Ascending aorta (tissue), 2 donors: ENCODE measurements around the gene CPNE7. TPM values are rescaled to one million over a fixed set of nuclear protein-coding genes. Genes with fewer than 3 reads are reported as not detected.

ENCODE experiments used
- DNase-seq, 2 donors: peaks; one replicate each; pipeline ENCODE4 v3.0.0-alpha.2; 2019; ENCODE audit warnings: low spot score in 2 of 2
- H3K27ac ChIP-seq, 2 donors: fragments of 200-600 bp; sonication (generic); one replicate each; pipeline ENCODE4 v1.5.1; 2016 to 2017; ENCODE audit warnings: mild to moderate bottlenecking in 1 of 2
- H3K27me3 ChIP-seq: fragments of 200-600 bp; sonication (generic); one replicate; pipeline ENCODE4 v1.5.1; 2017
- H3K36me3 ChIP-seq, 2 donors: fragments of 200-600 bp; sonication (generic); one replicate each; pipeline ENCODE4 v1.5.1; 2016
- H3K4me1 ChIP-seq, 2 donors: fragments of 200-600 bp; sonication (generic); one replicate each; pipeline ENCODE4 v1.5.1; 2016 to 2017; ENCODE audit warnings: mild to moderate bottlenecking in 1 of 2
- H3K4me3 ChIP-seq, 2 donors: fragments of 200-600 bp; sonication (generic); one replicate each; pipeline ENCODE4 v1.5.1; 2016 to 2017; ENCODE audit warnings: mild to moderate bottlenecking in 1 of 2
- H3K9me3 ChIP-seq, 2 donors: fragments of 200-600 bp; sonication (generic); one replicate each; pipeline ENCODE4 v1.5.1; 2016
- intact Hi-C: fragments of 100-400 bp; cut with DNase I; formaldehyde crosslinking; loops from one replicate; pipeline ENCODE4 v1.15.1; 2023
- total RNA-seq: library from RNA; depleted of rRNA; stranded (reverse); fragments of >200 nt; gene quantifications from one replicate; pipeline ENCODE4 v1.1.0, GENCODE V29; 2016
- TF ChIP-seq, protein P1 (sequence below), 3 experiments: fragments of 200-600 bp in 2 of 3; fragments of 450-650 bp in 1 of 3; sonication (generic) in 2 of 3; IDR thresholded peaks; one replicate each; pipeline ENCODE4 v1.5.1; 2016 to 2019; ENCODE audit warnings: antibody characterized with exemption in 3 of 3, mild to moderate bottlenecking in 1 of 3, moderate library complexity in 1 of 3

Gene CPNE7
- total RNA-seq, 1 donor from 2014 or later = not detected

DNA sequence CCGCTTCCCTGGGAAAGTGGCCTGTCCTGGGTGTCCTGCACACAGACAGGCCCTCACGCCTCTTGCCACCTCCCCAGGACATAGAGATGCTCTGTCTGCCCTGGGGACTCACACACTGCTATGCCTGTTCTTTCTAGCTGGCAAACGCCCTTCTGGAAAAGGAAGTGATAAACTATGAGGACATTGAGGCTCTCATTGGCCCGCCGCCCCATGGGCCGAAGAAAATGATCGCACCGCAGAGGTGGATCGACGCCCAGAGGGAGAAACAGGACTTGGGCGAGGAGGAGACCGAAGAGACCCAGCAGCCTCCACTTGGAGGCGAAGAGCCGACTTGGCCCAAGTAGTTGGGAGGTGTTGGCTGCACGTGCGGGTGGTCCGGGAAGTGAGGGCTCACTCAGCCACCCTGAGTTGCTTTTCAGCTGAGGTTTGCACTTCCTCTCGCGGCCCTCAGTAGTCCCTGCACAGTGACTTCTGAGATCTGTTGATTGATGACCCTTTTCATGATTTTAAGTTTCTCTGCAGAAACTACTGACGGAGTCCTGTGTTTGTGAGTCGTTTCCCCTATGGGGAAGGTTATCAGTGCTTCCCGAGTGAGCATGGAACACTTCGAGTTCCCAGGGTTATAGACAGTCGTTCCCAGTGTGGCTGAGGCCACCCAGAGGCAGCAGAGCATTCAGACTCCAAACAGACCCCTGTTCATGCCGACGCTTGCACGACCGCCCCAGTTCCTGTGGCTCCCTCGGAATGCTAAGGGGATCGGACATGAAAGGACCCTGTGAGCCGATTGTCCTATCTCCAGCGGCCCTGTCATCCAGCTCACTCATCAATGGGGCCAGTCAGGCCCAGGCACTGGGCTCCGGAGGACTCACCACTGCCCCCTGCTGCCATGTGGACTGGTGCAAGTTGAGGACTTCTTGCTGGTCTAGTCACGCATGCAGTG, 18.5 kb upstream of the CPNE7 start:
- no peak overlapping the region for H3K27ac ChIP-seq
- peak in 1 of 2 donors; percentile 81 for DNase-seq
- no peaks in the 10 kb centered on the region for H3K27me3 ChIP-seq
- H3K9me3 ChIP-seq = no peaks in the 10 kb centered on the region
- peaks cover 9 to 11% of the 10 kb centered on the region in 2 donors for H3K4me1 ChIP-seq
- intact Hi-C loops = loop anchor here (5.0 kb wide), 2 partner anchors 50 to 225 kb away; partner anchors contain the start of gene SPG7
- H3K36me3 ChIP-seq = peaks cover 49 to 50% of the 10 kb centered on the region in 2 donors
- TF ChIP-seq, protein P1, sequence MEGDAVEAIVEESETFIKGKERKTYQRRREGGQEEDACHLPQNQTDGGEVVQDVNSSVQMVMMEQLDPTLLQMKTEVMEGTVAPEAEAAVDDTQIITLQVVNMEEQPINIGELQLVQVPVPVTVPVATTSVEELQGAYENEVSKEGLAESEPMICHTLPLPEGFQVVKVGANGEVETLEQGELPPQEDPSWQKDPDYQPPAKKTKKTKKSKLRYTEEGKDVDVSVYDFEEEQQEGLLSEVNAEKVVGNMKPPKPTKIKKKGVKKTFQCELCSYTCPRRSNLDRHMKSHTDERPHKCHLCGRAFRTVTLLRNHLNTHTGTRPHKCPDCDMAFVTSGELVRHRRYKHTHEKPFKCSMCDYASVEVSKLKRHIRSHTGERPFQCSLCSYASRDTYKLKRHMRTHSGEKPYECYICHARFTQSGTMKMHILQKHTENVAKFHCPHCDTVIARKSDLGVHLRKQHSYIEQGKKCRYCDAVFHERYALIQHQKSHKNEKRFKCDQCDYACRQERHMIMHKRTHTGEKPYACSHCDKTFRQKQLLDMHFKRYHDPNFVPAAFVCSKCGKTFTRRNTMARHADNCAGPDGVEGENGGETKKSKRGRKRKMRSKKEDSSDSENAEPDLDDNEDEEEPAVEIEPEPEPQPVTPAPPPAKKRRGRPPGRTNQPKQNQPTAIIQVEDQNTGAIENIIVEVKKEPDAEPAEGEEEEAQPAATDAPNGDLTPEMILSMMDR (IDR thresholded peaks at IDR 0.05) = peak; percentile 34 to 64 (median 59)
- no peak overlapping the region for H3K4me3 ChIP-seq

- TF ChIP-seq, protein P1 (IDR thresholded peaks at IDR 0.05) = no peak
- no peaks in the 10 kb centered on the region for H3K9me3 ChIP-seq
- DNase-seq = no peak
- peaks cover 11 to 13% of the 10 kb centered on the region in 2 donors for H3K4me1 ChIP-seq
- H3K27me3 ChIP-seq = no peaks in the 10 kb centered on the region
- H3K27ac ChIP-seq = no peak overlapping the region
- intact Hi-C loops = loop anchor here (5.0 kb wide), 2 partner anchors 51 to 226 kb away; partner anchors contain the start of gene SPG7
- H3K36me3 ChIP-seq = peaks cover 50% of the 10 kb centered on the region in 2 donors
- no peak overlapping the region for H3K4me3 ChIP-seq
Measured at GRCh38 chr16:89557690-89558490, 17.7 kb upstream of the CPNE7 start.

DNA sequence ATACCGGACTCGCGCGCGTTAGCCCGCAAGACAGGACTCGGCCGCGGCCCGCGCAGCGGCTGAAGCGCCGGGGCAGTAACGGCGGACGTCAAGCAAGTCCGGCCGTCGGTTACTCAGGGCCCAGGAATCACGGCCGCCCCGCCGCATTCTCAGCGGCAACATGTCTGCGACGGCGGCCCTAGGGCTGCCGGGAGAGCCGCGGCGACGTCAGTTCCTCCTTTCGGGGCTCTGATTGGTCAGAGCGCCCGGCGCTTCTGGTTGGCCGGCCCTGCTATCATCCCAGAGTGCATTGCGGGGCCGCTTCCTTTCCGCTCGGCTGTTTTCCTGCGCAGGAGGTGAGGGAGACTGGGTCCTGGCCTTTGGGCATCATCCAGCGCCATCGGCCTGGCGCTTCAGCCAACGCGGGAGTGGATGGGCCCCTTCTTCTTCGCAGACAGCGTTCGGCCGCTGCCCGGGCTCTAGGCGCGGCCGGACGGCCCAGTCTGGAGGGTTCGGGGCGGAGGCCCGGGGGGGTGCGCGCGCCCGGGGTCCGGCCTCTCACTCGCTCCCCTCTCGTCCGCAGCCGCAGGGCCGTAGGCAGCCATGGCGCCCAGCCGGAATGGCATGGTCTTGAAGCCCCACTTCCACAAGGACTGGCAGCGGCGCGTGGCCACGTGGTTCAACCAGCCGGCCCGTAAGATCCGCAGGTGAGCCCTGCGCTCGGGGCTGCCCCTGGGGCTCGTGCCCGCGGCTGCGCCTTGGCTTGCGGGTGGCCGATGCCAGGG, 15.0 kb upstream of the CPNE7 start, which contains the start of gene RPL13:
TSS of gene RPL13 (plus strand) at position 305 of the 764 bp plus-strand sequence. CDS start at position 583, 278 bp downstream.
- intact Hi-C loops = loop anchor here (1.0 to 2.0 kb wide), 3 partner anchors 70 to 319 kb away; partner anchors contain the start of genes ANKRD11, CHMP1A and SPATA33
- H3K4me1 ChIP-seq = peaks cover 17% of the 10 kb centered on the region in 2 donors
- TF ChIP-seq, protein P1 (IDR thresholded peaks at IDR 0.05) = no peak

DNA sequence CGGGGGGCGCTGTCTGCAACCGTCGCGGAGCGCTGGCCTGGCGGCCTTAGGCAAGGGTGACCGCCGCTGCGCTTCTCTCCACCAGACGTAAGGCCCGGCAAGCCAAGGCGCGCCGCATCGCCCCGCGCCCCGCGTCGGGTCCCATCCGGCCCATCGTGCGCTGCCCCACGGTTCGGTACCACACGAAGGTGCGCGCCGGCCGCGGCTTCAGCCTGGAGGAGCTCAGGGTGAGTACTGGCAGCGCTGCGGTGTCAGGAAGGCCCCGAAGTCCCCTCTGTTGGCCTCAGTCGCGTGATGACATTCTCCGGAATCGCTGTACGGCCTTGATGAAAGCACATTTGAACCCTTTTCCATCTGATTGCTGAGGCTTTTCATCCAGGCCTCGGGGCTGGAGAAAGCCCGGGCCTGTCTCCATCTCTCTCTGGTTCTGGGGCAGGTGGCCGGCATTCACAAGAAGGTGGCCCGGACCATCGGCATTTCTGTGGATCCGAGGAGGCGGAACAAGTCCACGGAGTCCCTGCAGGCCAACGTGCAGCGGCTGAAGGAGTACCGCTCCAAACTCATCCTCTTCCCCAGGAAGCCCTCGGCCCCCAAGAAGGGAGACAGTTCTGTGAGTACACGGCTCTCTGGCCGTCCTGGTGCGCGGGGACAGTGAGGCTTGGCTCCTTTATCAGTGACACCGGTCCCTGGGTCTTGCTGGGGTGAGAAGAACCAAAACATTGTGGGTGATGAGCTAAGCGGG, 14.2 kb upstream of the CPNE7 start:
- Histone ChIP-seq H3K27ac (peak overlapping the region; percentile 95 to 96), H3K9me3 (no peaks in the 10 kb centered on the region), H3K36me3 (peaks cover 37 to 38% of the 10 kb centered on the region in 2 donors), H3K27me3 (no peaks in the 10 kb centered on the region), H3K4me3 (peak overlapping the region; percentile 66 to 74), H3K4me1 (peaks cover 20 to 23% of the 10 kb centered on the region in 2 donors)
- intact Hi-C loops = loop anchor here (2.0 kb wide), 1 partner anchor 95 kb away; the partner anchor contains the start of genes CHMP1A and SPATA33
- no peak for DNase-seq
- TF ChIP-seq, protein P1 (IDR thresholded peaks at IDR 0.05) = no peak

More for the DNA sequence above, 15.0 kb upstream of the CPNE7 start, which contains the start of gene RPL13:
- Histone ChIP-seq H3K9me3 (no peaks in the 10 kb centered on the region), H3K27me3 (no peaks in the 10 kb centered on the region), H3K4me3 (peak within 1 kb of the TSS; percentile 66 to 74), H3K36me3 (peaks cover 44% of the 10 kb centered on the region in 2 donors), H3K27ac (peak within 1 kb of the TSS; percentile 95 to 96)
- peak; percentile 82 to 98 for DNase-seq
